Large intestine (tissue), 3 donors: ENCODE results near the gene CLDN9. TPM values are rescaled to one million over a fixed set of nuclear protein-coding genes. Genes with fewer than 3 reads are reported as not detected.
A peak's percentile ranks its signal among the peaks of the same experiment; 100 is the strongest.

ENCODE experiments used
- DNase-seq, 2 donors: peaks; one replicate each; pipeline versions ENCODE4 v3.0.0 to v3.0.0-alpha.2; 2013
- H3K27ac ChIP-seq: one replicate; pipeline ENCODE4 v1.5.1; 2013; ENCODE audit warnings: low read length
- H3K27me3 ChIP-seq: 2 replicates; pipeline ENCODE4 v1.6.1; 2013; ENCODE audit warnings: low read length; ENCODE audit not compliant: control insufficient read depth, insufficient read depth
- H3K36me3 ChIP-seq: 2 replicates; pipeline ENCODE4 v1.6.1; 2013; ENCODE audit warnings: low read length; ENCODE audit not compliant: control insufficient read depth, insufficient read depth
- H3K4me1 ChIP-seq: one replicate; pipeline ENCODE4 v1.6.1; 2013; ENCODE audit warnings: low read length; ENCODE audit not compliant: control insufficient read depth, insufficient read depth
- H3K4me3 ChIP-seq: one replicate; pipeline ENCODE4 v1.5.1; 2013; ENCODE audit warnings: low read length
- H3K9me3 ChIP-seq: one replicate; pipeline ENCODE4 v1.6.1; 2013; ENCODE audit warnings: mild to moderate bottlenecking, low read depth, low read length, moderate library complexity; ENCODE audit not compliant: control insufficient read depth
- WGBS: methylation state at CpG from one replicate; pipeline ENCODE4 v1.1.5; 2013; ENCODE audit warnings: low lambda C conversion rate; ENCODE audit not compliant: insufficient coverage; 5-methylcytosine and 5-hydroxymethylcytosine counted together
- polyA plus RNA-seq: library from polyadenylated mRNA; unstranded; fragments of 120-200 nt; gene quantifications from one replicate; pipeline ENCODE4 v1.2.1, GENCODE V29; 2013

The CLDN9 gene
- polyA plus RNA-seq, 1 donor: 5.2 TPM

GRCh38 chr16:3032624-3033023, 19.9 kb downstream of the CLDN9 start:
- Histone ChIP-seq H3K4me1 (peaks cover 15% of the 10 kb centered on the region), H3K36me3 (peaks cover 2% of the 10 kb centered on the region), H3K9me3 (peaks cover 3% of the 10 kb centered on the region), H3K4me3 (no peak overlapping the region), H3K27ac (no peak overlapping the region), H3K27me3 (peaks cover 60% of the 10 kb centered on the region)
- WGBS: 20% methylated on average over 1 of the region's 7 CpGs
- peak in 1 of 2 donors; percentile 34 for DNase-seq

GRCh38 chr16:3035289-3035971, 22.7 kb downstream of the CLDN9 start:
- no peak for DNase-seq
- peaks cover 47% of the 10 kb centered on the region for H3K27me3 ChIP-seq
- no CpG with 5 or more reads among the region's 19 CpGs for WGBS
- no peaks in the 10 kb centered on the region for H3K36me3 ChIP-seq
- H3K27ac ChIP-seq: no peak overlapping the region
- peak overlapping the region; percentile 59 for H3K4me3 ChIP-seq
- H3K4me1 ChIP-seq: peaks cover 20% of the 10 kb centered on the region
- peaks cover 3% of the 10 kb centered on the region for H3K9me3 ChIP-seq

- peak in 1 of 2 donors; percentile 59 for DNase-seq
- Histone ChIP-seq H3K27ac (no peak overlapping the region), H3K9me3 (no peaks in the 10 kb centered on the region), H3K36me3 (no peaks in the 10 kb centered on the region), H3K27me3 (peaks cover 43% of the 10 kb centered on the region), H3K4me3 (peak overlapping the region; percentile 59), H3K4me1 (peaks cover 20% of the 10 kb centered on the region)
- no CpG with 5 or more reads among the region's 40 CpGs for WGBS
Observed at GRCh38 chr16:3035972-3036725, 23.4 kb downstream of the CLDN9 start.

GRCh38 chr16:3036726-3037315, 24.1 kb downstream of the CLDN9 start, which contains the start of gene BICDL2:
Gene BICDL2 (minus strand): TSS chr16:3036944. CDS start chr16:3035496, 1,448 bp downstream.
- no peaks in the 10 kb centered on the region for H3K36me3 ChIP-seq
- no peak within 1 kb of the TSS for H3K27ac ChIP-seq
- H3K9me3 ChIP-seq: no peaks in the 10 kb centered on the region
- peaks cover 20% of the 10 kb centered on the region for H3K4me1 ChIP-seq
- H3K27me3 ChIP-seq: peaks cover 47% of the 10 kb centered on the region
- peak within 1 kb of the TSS; percentile 59 for H3K4me3 ChIP-seq
- WGBS: no CpG with 5 or more reads among the region's 44 CpGs
- peak in 1 of 2 donors; percentile 73 for DNase-seq

GRCh38 chr16:3038256-3038655, 25.5 kb downstream of the CLDN9 start:
- peaks cover 18% of the 10 kb centered on the region for H3K4me1 ChIP-seq
- H3K4me3 ChIP-seq: no peak overlapping the region
- H3K27me3 ChIP-seq: peaks cover 51% of the 10 kb centered on the region
- no peaks in the 10 kb centered on the region for H3K9me3 ChIP-seq
- H3K36me3 ChIP-seq: no peaks in the 10 kb centered on the region
- peak; percentile 65 to 82 for DNase-seq
- H3K27ac ChIP-seq: no peak overlapping the region
- WGBS: no CpG with 5 or more reads among the region's 11 CpGs

GRCh38 chr16:3038896-3039295, 26.2 kb downstream of the CLDN9 start:
- H3K4me3 ChIP-seq: no peak overlapping the region
- H3K36me3 ChIP-seq: no peaks in the 10 kb centered on the region
- peaks cover 18% of the 10 kb centered on the region for H3K4me1 ChIP-seq
- WGBS: no CpG with 5 or more reads among the region's 5 CpGs
- H3K27me3 ChIP-seq: peaks cover 57% of the 10 kb centered on the region
- H3K27ac ChIP-seq: peak overlapping the region; percentile 21
- no peaks in the 10 kb centered on the region for H3K9me3 ChIP-seq
- peak; percentile 68 to 80 for DNase-seq

- peaks cover 25% of the 10 kb centered on the region for H3K4me1 ChIP-seq
- H3K4me3 ChIP-seq: no peak overlapping the region
- H3K27me3 ChIP-seq: peaks cover 66% of the 10 kb centered on the region
- H3K9me3 ChIP-seq: peaks cover 15% of the 10 kb centered on the region
- no peaks in the 10 kb centered on the region for H3K36me3 ChIP-seq
- WGBS: no CpG with 5 or more reads among the region's 3 CpGs
- DNase-seq: no peak
- no peak overlapping the region for H3K27ac ChIP-seq
Observed at GRCh38 chr16:3042376-3042775, 29.7 kb downstream of the CLDN9 start.

GRCh38 chr16:3044708-3045107, 32.0 kb downstream of the CLDN9 start:
- WGBS: 80% methylated on average over 1 of the region's 6 CpGs
- Histone ChIP-seq H3K36me3 (no peaks in the 10 kb centered on the region), H3K4me3 (no peak overlapping the region), H3K4me1 (peaks cover 9% of the 10 kb centered on the region), H3K27me3 (peaks cover 83% of the 10 kb centered on the region), H3K27ac (no peak overlapping the region), H3K9me3 (peaks cover 16% of the 10 kb centered on the region)
- no peak for DNase-seq

GRCh38 chr16:3045758-3046640, 33.3 kb downstream of the CLDN9 start, which contains the start of gene MMP25:
Gene MMP25 (plus strand): TSS chr16:3046561. CDS start chr16:3046918, 357 bp downstream.
- Histone ChIP-seq H3K4me3 (peak within 1 kb of the TSS; percentile 31), H3K4me1 (peaks cover 9% of the 10 kb centered on the region), H3K9me3 (peaks cover 16% of the 10 kb centered on the region), H3K36me3 (no peaks in the 10 kb centered on the region), H3K27me3 (peaks cover 91% of the 10 kb centered on the region), H3K27ac (no peak within 1 kb of the TSS)
- DNase-seq: peak in 1 of 2 donors; percentile 27
- no CpG with 5 or more reads among the region's 86 CpGs for WGBS
